ENCODE data around the gene PACRG.

- TF ChIP-seq CTCF (IDR thresholded peaks at IDR 0.05) (no peak), POLR2A (IDR thresholded peaks at IDR 0.05) (no peak)
Measured at GRCh38 chr6:163183806-163184205, 456.0 kb downstream of the PACRG start.
